CD4-positive, alpha-beta T cell treated with Interleukin-17A for 4 hours (primary cell): ENCODE data around the gene ZNG1B.
A peak's percentile ranks its signal among the peaks of the same experiment; 100 is the strongest.
"Not testable (repeated sequence)": the region's sequence is repeated elsewhere in the genome, so short reads cannot be mapped to it uniquely, and the experiment has no call there.

ENCODE experiments used
- DNase-seq: peaks from one replicate; pipeline ENCODE4 v3.0.0-alpha.2; 2020; ENCODE audit warnings: mixed read lengths

The ZNG1B gene

GRCh38 chr2:113504081-113504480 lies 66.6 kb downstream of the ZNG1B start:
- not testable (repeated sequence) for DNase-seq

- not testable (repeated sequence) for DNase-seq
These were observed 70.1 kb downstream of the ZNG1B start for GRCh38 chr2:113507394-113508140.

- not testable (repeated sequence) for DNase-seq
These were observed 70.7 kb downstream of the ZNG1B start for GRCh38 chr2:113508187-113508586.

GRCh38 chr2:113510913-113511312 lies 73.4 kb downstream of the ZNG1B start:
- not testable (repeated sequence) for DNase-seq

- not testable (repeated sequence) for DNase-seq
These were observed 74.4 kb downstream of the ZNG1B start for GRCh38 chr2:113511859-113512258.

GRCh38 chr2:113515457-113515856 lies 78.0 kb downstream of the ZNG1B start:
- DNase-seq, result not testable (repeated sequence)

GRCh38 chr2:113515995-113516394 lies 78.5 kb downstream of the ZNG1B start:
- not testable (repeated sequence) for DNase-seq

GRCh38 chr2:113517025-113517424 lies 79.5 kb downstream of the ZNG1B start:
- DNase-seq, result not testable (repeated sequence)

GRCh38 chr2:113520837-113521236 lies 83.3 kb downstream of the ZNG1B start:
- DNase-seq, result not testable (repeated sequence)

- DNase-seq, result not testable (repeated sequence)
These were observed 84.0 kb downstream of the ZNG1B start for GRCh38 chr2:113521492-113521891.

GRCh38 chr2:113524986-113525385 lies 87.5 kb downstream of the ZNG1B start:
- not testable (repeated sequence) for DNase-seq

GRCh38 chr2:113527350-113528045 lies 90.0 kb downstream of the ZNG1B start:
- not testable (repeated sequence) for DNase-seq

- DNase-seq, result not testable (repeated sequence)
These were observed 90.6 kb downstream of the ZNG1B start for GRCh38 chr2:113528126-113528525.

GRCh38 chr2:113528904-113529303 lies 91.4 kb downstream of the ZNG1B start:
- DNase-seq, result not testable (repeated sequence)

GRCh38 chr2:113532991-113533390 lies 95.5 kb downstream of the ZNG1B start:
- DNase-seq, result not testable (repeated sequence)

GRCh38 chr2:113536573-113536972 lies 99.1 kb downstream of the ZNG1B start:
- not testable (repeated sequence) for DNase-seq

GRCh38 chr2:113540834-113541203 lies 103.3 kb downstream of the ZNG1B start:
- not testable (repeated sequence) for DNase-seq

GRCh38 chr2:113541204-113541975 lies 103.9 kb downstream of the ZNG1B start:
- peak; percentile 35 for DNase-seq

- DNase-seq, result not testable (repeated sequence)
These were observed 104.5 kb downstream of the ZNG1B start for GRCh38 chr2:113541976-113542485.

GRCh38 chr2:113542529-113542928 lies 105.0 kb downstream of the ZNG1B start:
- not testable (repeated sequence) for DNase-seq
